ENCODE results near the gene MYO5C. TPM values are rescaled to one million over a fixed set of nuclear protein-coding genes. Genes with fewer than 3 reads are reported as not detected.
A peak's percentile ranks its signal among the peaks of the same experiment; 100 is the strongest.

The MYO5C gene

DNA sequence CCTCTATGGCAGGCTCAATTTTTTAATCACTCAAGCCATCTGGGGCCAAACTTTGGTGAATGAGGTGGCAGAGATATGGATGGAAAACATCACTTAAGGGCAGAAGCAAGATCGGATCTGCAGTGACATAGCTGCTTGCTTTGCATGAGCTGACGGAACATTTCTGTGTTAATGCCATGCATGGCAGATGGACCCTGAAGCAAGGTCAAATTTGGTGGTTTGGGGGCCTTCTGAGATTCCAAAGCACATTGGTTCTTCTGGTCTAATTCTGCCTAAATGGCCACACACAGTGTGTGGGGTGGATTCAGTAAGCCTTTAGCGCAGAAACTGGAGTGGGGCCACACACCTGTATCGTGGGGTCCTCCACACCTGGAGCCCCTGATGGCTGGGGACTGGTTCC, 144.7 kb downstream of the MYO5C start:
- no peak overlapping the region for H3K9ac ChIP-seq (ENCODE audit: low read depth, low read length)
- H3K36me3 ChIP-seq (ENCODE audit: insufficient read depth, low read length): peaks cover 15% of the 10 kb centered on the region
- no peaks in the 10 kb centered on the region for H3K27me3 ChIP-seq (ENCODE audit: control insufficient read depth, insufficient read depth, low read length)
- no peaks in the 10 kb centered on the region for H3K4me1 ChIP-seq (ENCODE audit: control insufficient read depth, insufficient read depth, low read length)
- no peaks in the 10 kb centered on the region for H3K9me3 ChIP-seq (replicated peaks; ENCODE audit: low read length)
- no peak overlapping the region for H3K4me2 ChIP-seq (ENCODE audit: low read length)
- no peak overlapping the region for H3K4me3 ChIP-seq (ENCODE audit: low read length)

DNA sequence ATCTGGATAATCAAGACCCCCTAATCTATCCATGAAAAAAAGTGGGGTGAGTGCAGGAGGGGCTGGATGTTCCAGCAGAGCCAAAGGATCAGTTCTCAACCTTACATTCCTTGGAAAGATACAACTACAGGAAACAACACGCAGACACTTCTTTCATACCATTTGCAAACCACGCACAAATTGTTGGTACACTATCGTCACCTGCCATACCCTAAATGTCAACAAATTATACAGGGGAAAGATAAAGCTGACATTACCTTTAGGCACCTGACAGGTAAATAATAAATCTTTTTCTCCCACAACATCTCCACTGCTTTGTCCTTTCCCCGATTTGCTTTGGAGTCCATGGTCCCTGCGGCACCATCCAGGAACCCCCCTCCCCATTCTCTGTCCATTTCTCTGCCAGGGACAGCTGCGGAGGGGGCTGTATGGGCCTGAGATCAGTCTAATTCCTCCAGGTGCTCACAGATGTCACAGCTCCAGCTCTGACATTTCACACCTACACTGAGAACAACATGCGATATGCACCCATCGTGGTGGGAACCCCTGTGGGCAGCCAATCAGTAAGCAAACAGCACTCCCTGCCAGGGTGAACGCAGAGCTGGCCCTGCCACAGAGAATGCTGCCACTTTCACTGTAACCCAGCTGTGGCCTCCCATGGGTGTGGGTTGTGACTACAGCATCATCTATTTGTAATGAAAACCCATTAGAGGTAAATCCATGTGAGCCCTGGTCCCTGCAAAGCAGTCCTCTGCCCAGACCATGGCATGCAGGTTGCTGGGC, 145.4 kb downstream of the MYO5C start:
- Histone ChIP-seq H3K27me3 (ENCODE audit: control insufficient read depth, insufficient read depth, low read length) (no peaks in the 10 kb centered on the region), H3K36me3 (ENCODE audit: insufficient read depth, low read length) (peaks cover 15% of the 10 kb centered on the region)

DNA sequence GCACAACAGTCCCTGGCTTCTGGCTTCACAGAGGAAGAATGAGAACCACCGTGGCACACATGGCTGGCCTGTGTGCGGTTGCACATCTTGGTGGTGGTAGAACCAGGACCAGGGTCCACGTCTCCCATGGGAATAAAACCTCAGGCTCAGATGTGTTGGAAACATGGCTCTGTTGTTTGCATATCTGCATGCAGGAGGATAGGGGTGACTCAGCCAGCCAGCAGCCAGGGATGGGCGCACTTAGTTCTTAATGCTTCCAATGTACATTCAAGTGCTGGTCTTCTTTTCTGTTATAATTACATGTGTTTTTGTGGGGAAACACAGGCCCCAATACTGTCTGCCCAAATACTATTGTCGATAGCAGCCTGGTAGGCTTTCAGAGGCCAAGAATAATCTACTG, 147.2 kb downstream of the MYO5C start:
- peaks cover 15% of the 10 kb centered on the region for H3K36me3 ChIP-seq (ENCODE audit: insufficient read depth, low read length)
- H3K27me3 ChIP-seq (ENCODE audit: control insufficient read depth, insufficient read depth, low read length): no peaks in the 10 kb centered on the region
- H3K9ac ChIP-seq (ENCODE audit: low read depth, low read length): no peak overlapping the region
- peaks cover 14% of the 10 kb centered on the region for H3K4me1 ChIP-seq (ENCODE audit: control insufficient read depth, insufficient read depth, low read length)
- no peak overlapping the region for H3K4me3 ChIP-seq (ENCODE audit: low read length)
- H3K9me3 ChIP-seq (replicated peaks; ENCODE audit: low read length): no peaks in the 10 kb centered on the region
- H3K4me2 ChIP-seq (ENCODE audit: low read length): no peak overlapping the region

More for the DNA sequence above, 145.4 kb downstream of the MYO5C start:
- Histone ChIP-seq H3K4me2 (ENCODE audit: low read length) (no peak overlapping the region), H3K4me3 (ENCODE audit: low read length) (no peak overlapping the region), H3K9ac (ENCODE audit: low read depth, low read length) (no peak overlapping the region), H3K9me3 (replicated peaks; ENCODE audit: low read length) (no peaks in the 10 kb centered on the region), H3K4me1 (ENCODE audit: control insufficient read depth, insufficient read depth, low read length) (no peaks in the 10 kb centered on the region)

DNA sequence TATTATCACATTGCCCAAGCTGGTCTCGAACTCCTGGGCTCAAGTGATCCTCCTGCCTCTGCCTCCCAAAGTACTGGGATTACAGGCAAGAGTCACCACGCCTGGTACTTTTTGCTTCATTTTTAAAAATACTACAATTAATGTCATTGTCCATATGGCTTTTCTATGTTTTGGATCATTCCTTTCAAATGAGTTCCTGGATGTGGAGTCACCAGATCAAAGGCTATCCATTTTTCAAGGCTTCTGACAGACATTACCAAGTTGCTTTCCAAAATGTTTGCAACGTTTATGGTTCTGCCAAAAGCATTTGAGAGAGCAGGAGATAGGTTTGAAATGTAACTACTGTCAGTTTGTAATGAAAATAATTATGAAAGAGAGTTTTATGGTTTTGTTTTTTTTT, 148.8 kb downstream of the MYO5C start:
- H3K27me3 ChIP-seq (ENCODE audit: control insufficient read depth, insufficient read depth, low read length): no peaks in the 10 kb centered on the region
- peaks cover 17% of the 10 kb centered on the region for H3K4me1 ChIP-seq (ENCODE audit: control insufficient read depth, insufficient read depth, low read length)
- H3K4me3 ChIP-seq (ENCODE audit: low read length): no peak overlapping the region
- H3K36me3 ChIP-seq (ENCODE audit: insufficient read depth, low read length): peaks cover 15% of the 10 kb centered on the region
- H3K9ac ChIP-seq (ENCODE audit: low read depth, low read length): no peak overlapping the region
- no peak overlapping the region for H3K4me2 ChIP-seq (ENCODE audit: low read length)
- H3K9me3 ChIP-seq (replicated peaks; ENCODE audit: low read length): no peaks in the 10 kb centered on the region

DNA sequence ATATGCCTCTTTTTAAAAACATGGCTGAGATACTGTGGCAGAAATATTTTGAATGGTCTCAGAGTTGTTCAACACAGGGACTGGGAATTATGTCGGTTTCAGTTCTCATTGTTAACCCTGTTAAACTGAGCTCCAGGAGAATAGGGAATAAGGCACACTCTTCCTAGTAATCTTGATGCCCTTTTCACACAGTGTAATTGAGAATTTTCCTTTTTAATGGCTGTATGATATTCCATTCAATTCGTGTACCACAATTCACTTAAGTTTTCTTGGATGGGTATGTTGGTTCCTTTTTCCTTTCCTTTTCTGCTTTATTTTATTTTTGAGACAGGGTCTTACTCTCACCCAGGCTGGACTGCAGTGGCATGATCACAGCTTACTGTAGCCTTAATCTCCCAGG, 149.3 kb downstream of the MYO5C start:
- H3K27me3 ChIP-seq (ENCODE audit: control insufficient read depth, insufficient read depth, low read length): no peaks in the 10 kb centered on the region
- no peak overlapping the region for H3K9ac ChIP-seq (ENCODE audit: low read depth, low read length)
- H3K4me1 ChIP-seq (ENCODE audit: control insufficient read depth, insufficient read depth, low read length): peaks cover 17% of the 10 kb centered on the region
- H3K4me2 ChIP-seq (ENCODE audit: low read length): no peak overlapping the region
- H3K36me3 ChIP-seq (ENCODE audit: insufficient read depth, low read length): peaks cover 15% of the 10 kb centered on the region
- no peak overlapping the region for H3K4me3 ChIP-seq (ENCODE audit: low read length)
- H3K9me3 ChIP-seq (replicated peaks; ENCODE audit: low read length): no peaks in the 10 kb centered on the region

DNA sequence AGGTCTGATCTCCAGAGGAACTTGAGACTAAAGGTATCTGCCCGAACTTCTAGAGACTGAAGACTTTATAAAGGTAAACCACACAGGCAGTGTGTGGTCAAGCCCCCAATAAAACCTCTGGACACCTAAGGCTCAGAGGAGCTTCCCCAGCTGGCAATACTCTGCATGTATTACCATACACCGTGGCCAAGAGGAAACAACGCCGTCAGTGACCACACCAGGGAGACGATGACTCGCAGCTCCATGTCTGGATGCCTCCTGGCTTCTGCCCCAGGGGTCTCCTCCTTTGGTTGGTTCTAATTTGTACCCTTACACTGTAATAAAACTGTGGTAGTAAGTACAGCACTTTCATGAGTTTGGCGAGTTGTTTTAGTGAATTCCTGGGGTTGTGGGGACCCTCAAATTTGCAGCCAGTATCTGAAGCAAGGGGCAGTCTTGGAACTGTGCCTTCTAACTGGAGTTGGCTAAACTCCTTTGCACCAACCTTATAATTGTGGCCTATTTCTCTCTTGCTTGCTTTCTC, 150.9 kb downstream of the MYO5C start:
- H3K9ac ChIP-seq (ENCODE audit: low read depth, low read length): peak overlapping the region; percentile 59
- H3K36me3 ChIP-seq (ENCODE audit: insufficient read depth, low read length): peaks cover 10% of the 10 kb centered on the region

DNA sequence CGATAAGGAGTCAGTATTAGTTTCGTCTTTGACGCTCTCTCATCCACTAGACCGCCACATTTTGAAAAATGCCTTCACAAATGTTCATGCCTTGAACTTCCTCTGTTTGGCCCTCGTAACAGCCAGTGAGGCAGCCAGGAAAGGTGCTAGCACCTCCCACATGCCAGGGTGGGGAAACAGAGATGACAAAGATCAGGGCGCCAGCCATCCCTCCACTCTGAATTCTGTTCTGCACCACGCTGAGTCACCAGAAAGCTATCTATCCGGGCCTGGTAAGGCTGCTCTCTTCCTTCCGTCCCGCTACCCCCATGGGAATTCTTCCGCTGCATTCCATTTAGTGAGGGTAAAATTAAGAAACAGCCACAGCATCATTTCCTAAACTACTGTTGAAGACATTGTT, 151.7 kb downstream of the MYO5C start:
- peak overlapping the region; percentile 19 for H3K9ac ChIP-seq (ENCODE audit: low read depth, low read length)
- peaks cover 2% of the 10 kb centered on the region for H3K36me3 ChIP-seq (ENCODE audit: insufficient read depth, low read length)
- no peak overlapping the region for H3K4me2 ChIP-seq (ENCODE audit: low read length)
- peaks cover 30% of the 10 kb centered on the region for H3K4me1 ChIP-seq (ENCODE audit: control insufficient read depth, insufficient read depth, low read length)
- H3K27me3 ChIP-seq (ENCODE audit: control insufficient read depth, insufficient read depth, low read length): no peaks in the 10 kb centered on the region
- H3K9me3 ChIP-seq (replicated peaks; ENCODE audit: low read length): no peaks in the 10 kb centered on the region
- no peak overlapping the region for H3K4me3 ChIP-seq (ENCODE audit: low read length)

More for the DNA sequence above, 150.9 kb downstream of the MYO5C start:
- no peaks in the 10 kb centered on the region for H3K9me3 ChIP-seq (replicated peaks; ENCODE audit: low read length)
- peak overlapping the region; percentile 13 for H3K4me2 ChIP-seq (ENCODE audit: low read length)
- H3K27me3 ChIP-seq (ENCODE audit: control insufficient read depth, insufficient read depth, low read length): no peaks in the 10 kb centered on the region
- H3K4me3 ChIP-seq (ENCODE audit: low read length): no peak overlapping the region
- peaks cover 22% of the 10 kb centered on the region for H3K4me1 ChIP-seq (ENCODE audit: control insufficient read depth, insufficient read depth, low read length)

Small RNAs within 50 kb of the gene (small RNA-seq; reads per million reads assigned to genes)
- not detected for gene MIR1266
- not detected for gene RF00019

Data from skeletal muscle satellite cell (primary cell).